ENCODE measurements around the gene TMPRSS6. TPM values are rescaled to one million over a fixed set of nuclear protein-coding genes. Genes with fewer than 3 reads are reported as not detected.
A peak's percentile ranks its signal among the peaks of the same experiment; 100 is the strongest.

TMPRSS6 gene
- total and polyA plus RNA-seq, 2 of the 13 experiments (the other 11 are each of a cell fraction or from before 2014, with no cell fraction given): 4.2 to 4.8 TPM

GRCh38 chr22:37109242-37109917 lies at the start of gene TMPRSS6 (continued):
- TF ChIP-seq, protein P1, sequence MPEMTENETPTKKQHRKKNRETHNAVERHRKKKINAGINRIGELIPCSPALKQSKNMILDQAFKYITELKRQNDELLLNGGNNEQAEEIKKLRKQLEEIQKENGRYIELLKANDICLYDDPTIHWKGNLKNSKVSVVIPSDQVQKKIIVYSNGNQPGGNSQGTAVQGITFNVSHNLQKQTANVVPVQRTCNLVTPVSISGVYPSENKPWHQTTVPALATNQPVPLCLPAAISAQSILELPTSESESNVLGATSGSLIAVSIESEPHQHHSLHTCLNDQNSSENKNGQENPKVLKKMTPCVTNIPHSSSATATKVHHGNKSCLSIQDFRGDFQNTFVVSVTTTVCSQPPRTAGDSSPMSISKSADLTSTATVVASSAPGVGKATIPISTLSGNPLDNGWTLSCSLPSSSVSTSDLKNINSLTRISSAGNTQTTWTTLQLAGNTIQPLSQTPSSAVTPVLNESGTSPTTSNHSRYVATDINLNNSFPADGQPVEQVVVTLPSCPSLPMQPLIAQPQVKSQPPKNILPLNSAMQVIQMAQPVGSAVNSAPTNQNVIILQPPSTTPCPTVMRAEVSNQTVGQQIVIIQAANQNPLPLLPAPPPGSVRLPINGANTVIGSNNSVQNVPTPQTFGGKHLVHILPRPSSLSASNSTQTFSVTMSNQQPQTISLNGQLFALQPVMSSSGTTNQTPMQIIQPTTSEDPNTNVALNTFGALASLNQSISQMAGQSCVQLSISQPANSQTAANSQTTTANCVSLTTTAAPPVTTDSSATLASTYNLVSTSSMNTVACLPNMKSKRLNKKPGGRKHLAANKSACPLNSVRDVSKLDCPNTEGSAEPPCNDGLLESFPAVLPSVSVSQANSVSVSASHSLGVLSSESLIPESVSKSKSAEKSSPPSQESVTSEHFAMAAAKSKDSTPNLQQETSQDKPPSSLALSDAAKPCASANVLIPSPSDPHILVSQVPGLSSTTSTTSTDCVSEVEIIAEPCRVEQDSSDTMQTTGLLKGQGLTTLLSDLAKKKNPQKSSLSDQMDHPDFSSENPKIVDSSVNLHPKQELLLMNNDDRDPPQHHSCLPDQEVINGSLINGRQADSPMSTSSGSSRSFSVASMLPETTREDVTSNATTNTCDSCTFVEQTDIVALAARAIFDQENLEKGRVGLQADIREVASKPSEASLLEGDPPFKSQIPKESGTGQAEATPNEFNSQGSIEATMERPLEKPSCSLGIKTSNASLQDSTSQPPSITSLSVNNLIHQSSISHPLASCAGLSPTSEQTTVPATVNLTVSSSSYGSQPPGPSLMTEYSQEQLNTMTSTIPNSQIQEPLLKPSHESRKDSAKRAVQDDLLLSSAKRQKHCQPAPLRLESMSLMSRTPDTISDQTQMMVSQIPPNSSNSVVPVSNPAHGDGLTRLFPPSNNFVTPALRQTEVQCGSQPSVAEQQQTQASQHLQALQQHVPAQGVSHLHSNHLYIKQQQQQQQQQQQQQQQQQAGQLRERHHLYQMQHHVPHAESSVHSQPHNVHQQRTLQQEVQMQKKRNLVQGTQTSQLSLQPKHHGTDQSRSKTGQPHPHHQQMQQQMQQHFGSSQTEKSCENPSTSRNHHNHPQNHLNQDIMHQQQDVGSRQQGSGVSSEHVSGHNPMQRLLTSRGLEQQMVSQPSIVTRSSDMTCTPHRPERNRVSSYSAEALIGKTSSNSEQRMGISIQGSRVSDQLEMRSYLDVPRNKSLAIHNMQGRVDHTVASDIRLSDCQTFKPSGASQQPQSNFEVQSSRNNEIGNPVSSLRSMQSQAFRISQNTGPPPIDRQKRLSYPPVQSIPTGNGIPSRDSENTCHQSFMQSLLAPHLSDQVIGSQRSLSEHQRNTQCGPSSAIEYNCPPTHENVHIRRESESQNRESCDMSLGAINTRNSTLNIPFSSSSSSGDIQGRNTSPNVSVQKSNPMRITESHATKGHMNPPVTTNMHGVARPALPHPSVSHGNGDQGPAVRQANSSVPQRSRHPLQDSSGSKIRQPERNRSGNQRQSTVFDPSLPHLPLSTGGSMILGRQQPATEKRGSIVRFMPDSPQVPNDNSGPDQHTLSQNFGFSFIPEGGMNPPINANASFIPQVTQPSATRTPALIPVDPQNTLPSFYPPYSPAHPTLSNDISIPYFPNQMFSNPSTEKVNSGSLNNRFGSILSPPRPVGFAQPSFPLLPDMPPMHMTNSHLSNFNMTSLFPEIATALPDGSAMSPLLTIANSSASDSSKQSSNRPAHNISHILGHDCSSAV (CRISPR knock-in tag; IDR thresholded peaks at IDR 0.05; ENCODE audit: borderline replicate concordance): no peak
- TF ChIP-seq ZNF362 (CRISPR knock-in tag; IDR thresholded peaks at IDR 0.05; ENCODE audit: borderline replicate concordance): no peak
- 0 out of 2 replicates have a peak, but pooled peaks have one; percentile 38 for TF ChIP-seq STAT6 (CRISPR knock-in tag; IDR thresholded peaks at IDR 0.05; ENCODE audit: borderline replicate concordance)
- TF ChIP-seq DR1 (CRISPR knock-in tag; IDR thresholded peaks at IDR 0.05): peak; percentile 61; the same call in 1 of the 2 replicates
- TF ChIP-seq ZNF382 (CRISPR knock-in tag; IDR thresholded peaks at IDR 0.05; ENCODE audit: borderline replicate concordance): no peak
- no peak for TF ChIP-seq TEAD2 (CRISPR knock-in tag; IDR thresholded peaks at IDR 0.05)
- no peak for TF ChIP-seq ZNF260 (CRISPR knock-in tag; IDR thresholded peaks at IDR 0.05; ENCODE audit: borderline replicate concordance, low read depth)
- no peak for TF ChIP-seq TSC22D2 (CRISPR knock-in tag; IDR thresholded peaks at IDR 0.05; ENCODE audit: borderline replicate concordance)
- peak; percentile 76; the same call in 1 of the 2 replicates for TF ChIP-seq ZNF572 (CRISPR knock-in tag; IDR thresholded peaks at IDR 0.05)
- no peak for TF ChIP-seq ZNF34 (CRISPR knock-in tag; IDR thresholded peaks at IDR 0.05; ENCODE audit: borderline replicate concordance)
- TF ChIP-seq ZNF766 (CRISPR knock-in tag; IDR thresholded peaks at IDR 0.05; ENCODE audit: borderline replicate concordance): no peak
- TF ChIP-seq NCOA2 (CRISPR knock-in tag; IDR thresholded peaks at IDR 0.05): peak; percentile 50; the same call in 1 of the 2 replicates
- TF ChIP-seq ZBTB34 (CRISPR knock-in tag; IDR thresholded peaks at IDR 0.05): peak; percentile 73; the same call in 1 of the 2 replicates
